ENCODE data around the gene WDR75. TPM values are rescaled to one million over a fixed set of nuclear protein-coding genes. Genes with fewer than 3 reads are reported as not detected.

WDR75 gene
- total and polyA plus RNA-seq, 2 of the 13 experiments (the other 11 are each of a cell fraction or from before 2014, with no cell fraction given): 63.0 to 74.1 TPM

GRCh38 chr2:189474526-189474925 is 33.3 kb downstream of the WDR75 start:
- Histone ChIP-seq H3K27ac (ENCODE audit: extremely low read length, insufficient read depth, low read length) (no peak overlapping the region), H2AFZ (ENCODE audit: low read length) (no peak overlapping the region), H3K4me3 (replicated peaks in 1 of 3; ENCODE audit: insufficient read depth in 1 of 3, low read depth in 2 of 3, low read length in 3 of 3) (no peak overlapping the region), H3K4me1 (ENCODE audit: insufficient read depth, low read length) (0 out of 2 replicates have a peak, but pooled peaks cover 10% of the 10 kb centered on the region), H4K20me1 (ENCODE audit: insufficient read depth, low read length) (no peaks in the 10 kb centered on the region), H3K9me3 (ENCODE audit: low read length) (no peaks in the 10 kb centered on the region), H3K4me2 (ENCODE audit: low read depth, low read length) (no peak overlapping the region), H3K27me3 (ENCODE audit: control insufficient read depth in 1 of 2, insufficient read depth in 2 of 2, low read length in 2 of 2) (no peaks in the 10 kb centered on the region), H3K9ac (ENCODE audit: insufficient read depth, low read depth, low read length) (no peak overlapping the region), H3K79me2 (ENCODE audit: insufficient read depth, low read length) (no peaks in the 10 kb centered on the region), H3K36me3 (replicated peaks in 1 of 2; ENCODE audit: control insufficient read depth in 1 of 2, insufficient read depth in 2 of 2, low read length in 2 of 2) (peaks cover 14 to 42% of the 10 kb centered on the region in 2 experiments)
- ChIA-PET CTCF (ENCODE audit: low intra/inter-chr PET ratio, low total read pairs) (no interaction called here), POLR2A (interaction anchor here (1.4 kb wide), 1 partner anchor 106 kb away, joined by 3 read pairs; the partner anchor contains the start of gene SLC40A1)
- BruUV-seq (replicated peaks): no TSS peak
- FAIRE-seq (no peak), DNase-seq (ENCODE audit: low spot score) (no peak), ATAC-seq (no peak)
- WGBS (ENCODE audit: low lambda C conversion rate): 92% methylated on average over 4 of the region's 4 CpGs
- TF ChIP-seq LCORL (IDR thresholded peaks at IDR 0.05) (no peak), LCORL (CRISPR knock-in tag; IDR thresholded peaks at IDR 0.05) (no peak), HCFC1 (IDR thresholded peaks at IDR 0.05; ENCODE audit: low read depth, low read length) (no peak), HNF4A (CRISPR knock-in tag; IDR thresholded peaks at IDR 0.05) (no peak), PHF8 (CRISPR knock-in tag; IDR thresholded peaks at IDR 0.05) (no peak), ZNF382 (CRISPR knock-in tag; IDR thresholded peaks at IDR 0.05; ENCODE audit: borderline replicate concordance) (no peak), FOSL1 (CRISPR knock-in tag; IDR thresholded peaks at IDR 0.05; ENCODE audit: borderline replicate concordance) (no peak), KMT2B (CRISPR knock-in tag; IDR thresholded peaks at IDR 0.05) (no peak), NFYB (CRISPR knock-in tag; IDR thresholded peaks at IDR 0.05) (no peak), ZNF720 (CRISPR knock-in tag; IDR thresholded peaks at IDR 0.05) (no peak), GLMP (CRISPR knock-in tag; IDR thresholded peaks at IDR 0.05; ENCODE audit: borderline replicate concordance) (no peak)
- TF ChIP-seq, protein P1, sequence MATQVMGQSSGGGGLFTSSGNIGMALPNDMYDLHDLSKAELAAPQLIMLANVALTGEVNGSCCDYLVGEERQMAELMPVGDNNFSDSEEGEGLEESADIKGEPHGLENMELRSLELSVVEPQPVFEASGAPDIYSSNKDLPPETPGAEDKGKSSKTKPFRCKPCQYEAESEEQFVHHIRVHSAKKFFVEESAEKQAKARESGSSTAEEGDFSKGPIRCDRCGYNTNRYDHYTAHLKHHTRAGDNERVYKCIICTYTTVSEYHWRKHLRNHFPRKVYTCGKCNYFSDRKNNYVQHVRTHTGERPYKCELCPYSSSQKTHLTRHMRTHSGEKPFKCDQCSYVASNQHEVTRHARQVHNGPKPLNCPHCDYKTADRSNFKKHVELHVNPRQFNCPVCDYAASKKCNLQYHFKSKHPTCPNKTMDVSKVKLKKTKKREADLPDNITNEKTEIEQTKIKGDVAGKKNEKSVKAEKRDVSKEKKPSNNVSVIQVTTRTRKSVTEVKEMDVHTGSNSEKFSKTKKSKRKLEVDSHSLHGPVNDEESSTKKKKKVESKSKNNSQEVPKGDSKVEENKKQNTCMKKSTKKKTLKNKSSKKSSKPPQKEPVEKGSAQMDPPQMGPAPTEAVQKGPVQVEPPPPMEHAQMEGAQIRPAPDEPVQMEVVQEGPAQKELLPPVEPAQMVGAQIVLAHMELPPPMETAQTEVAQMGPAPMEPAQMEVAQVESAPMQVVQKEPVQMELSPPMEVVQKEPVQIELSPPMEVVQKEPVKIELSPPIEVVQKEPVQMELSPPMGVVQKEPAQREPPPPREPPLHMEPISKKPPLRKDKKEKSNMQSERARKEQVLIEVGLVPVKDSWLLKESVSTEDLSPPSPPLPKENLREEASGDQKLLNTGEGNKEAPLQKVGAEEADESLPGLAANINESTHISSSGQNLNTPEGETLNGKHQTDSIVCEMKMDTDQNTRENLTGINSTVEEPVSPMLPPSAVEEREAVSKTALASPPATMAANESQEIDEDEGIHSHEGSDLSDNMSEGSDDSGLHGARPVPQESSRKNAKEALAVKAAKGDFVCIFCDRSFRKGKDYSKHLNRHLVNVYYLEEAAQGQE (IDR thresholded peaks at IDR 0.05; ENCODE audit: borderline replicate concordance in 1 of 2, low read depth in 1 of 2, low read length in 2 of 2): no peak
- TF ChIP-seq, protein P2, sequence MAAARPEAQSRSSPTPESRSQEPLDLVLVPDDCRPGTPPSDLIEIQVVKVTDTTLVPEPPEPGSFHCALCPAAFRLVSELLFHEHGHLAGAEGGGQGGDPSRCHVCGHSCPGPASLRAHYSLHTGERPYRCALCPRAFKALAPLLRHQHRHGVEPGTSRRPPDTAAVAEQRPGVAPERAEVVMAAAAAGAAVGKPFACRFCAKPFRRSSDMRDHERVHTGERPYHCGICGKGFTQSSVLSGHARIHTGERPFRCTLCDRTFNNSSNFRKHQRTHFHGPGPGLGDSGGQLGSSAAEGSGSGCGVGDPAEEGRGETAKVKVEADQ (CRISPR knock-in tag; IDR thresholded peaks at IDR 0.05; ENCODE audit: borderline replicate concordance): no peak
- in situ Hi-C loops (cut with HindIII; ENCODE audit: extremely low pct_ligation_motif_present, low pct_unique_long_range_greater_than_20kb): no loop called here
- intact Hi-C loops (cut with micrococcal nuclease; ENCODE audit: unreplicated experiment): no loop called here
